GM12865 (cell line): Measurements from ENCODE around the gene COG4.

ENCODE experiments used
- DNase-seq: peaks from one replicate; pipeline ENCODE4 v3.0.0; 2010; ENCODE audit warnings: low read depth
- H3K4me3 ChIP-seq: 2 replicates; pipeline ENCODE4 v1.5.1; 2011; ENCODE audit warnings: mild to moderate bottlenecking, low read depth, low read length, control low read depth
- TF ChIP-seq, protein P1 (sequence below): IDR thresholded peaks from 2 replicates; pipeline ENCODE4 v1.5.1; 2011; ENCODE audit warnings: low read length, control low read depth, low read depth, inconsistent platforms; ENCODE audit not compliant: insufficient read depth; ENCODE audit errors: missing control alignments

Gene COG4

DNA sequence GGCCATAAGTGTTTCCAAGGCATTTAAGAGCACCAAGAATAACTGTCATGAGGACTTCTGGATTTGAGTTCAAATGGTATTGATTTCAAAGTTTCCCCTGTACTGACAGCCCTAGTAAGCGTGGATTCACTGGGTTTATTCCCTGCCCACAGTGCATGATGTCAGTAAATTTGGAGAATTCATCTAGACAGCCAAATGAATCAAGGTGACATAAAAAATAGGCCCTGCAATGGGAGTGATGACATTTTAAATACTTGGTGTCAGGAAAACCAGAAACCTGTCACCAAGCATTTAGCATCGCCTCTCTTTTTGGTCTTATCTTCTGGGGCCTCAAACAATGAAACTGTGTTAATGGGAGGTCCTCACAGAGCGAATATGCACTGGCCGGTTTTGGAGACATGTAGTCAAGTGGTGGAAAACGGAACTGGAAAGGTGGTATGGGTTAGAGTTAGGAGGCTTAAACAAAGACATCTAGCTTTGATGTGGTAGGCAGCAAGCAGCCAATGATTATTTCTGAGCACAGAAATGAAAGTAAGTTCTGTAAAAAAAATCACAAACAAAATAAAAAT, 29.1 kb downstream of the COG4 start:
- TF ChIP-seq, protein P1, sequence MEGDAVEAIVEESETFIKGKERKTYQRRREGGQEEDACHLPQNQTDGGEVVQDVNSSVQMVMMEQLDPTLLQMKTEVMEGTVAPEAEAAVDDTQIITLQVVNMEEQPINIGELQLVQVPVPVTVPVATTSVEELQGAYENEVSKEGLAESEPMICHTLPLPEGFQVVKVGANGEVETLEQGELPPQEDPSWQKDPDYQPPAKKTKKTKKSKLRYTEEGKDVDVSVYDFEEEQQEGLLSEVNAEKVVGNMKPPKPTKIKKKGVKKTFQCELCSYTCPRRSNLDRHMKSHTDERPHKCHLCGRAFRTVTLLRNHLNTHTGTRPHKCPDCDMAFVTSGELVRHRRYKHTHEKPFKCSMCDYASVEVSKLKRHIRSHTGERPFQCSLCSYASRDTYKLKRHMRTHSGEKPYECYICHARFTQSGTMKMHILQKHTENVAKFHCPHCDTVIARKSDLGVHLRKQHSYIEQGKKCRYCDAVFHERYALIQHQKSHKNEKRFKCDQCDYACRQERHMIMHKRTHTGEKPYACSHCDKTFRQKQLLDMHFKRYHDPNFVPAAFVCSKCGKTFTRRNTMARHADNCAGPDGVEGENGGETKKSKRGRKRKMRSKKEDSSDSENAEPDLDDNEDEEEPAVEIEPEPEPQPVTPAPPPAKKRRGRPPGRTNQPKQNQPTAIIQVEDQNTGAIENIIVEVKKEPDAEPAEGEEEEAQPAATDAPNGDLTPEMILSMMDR = no peak
- no peak for DNase-seq
- H3K4me3 ChIP-seq = no peak overlapping the region

DNA sequence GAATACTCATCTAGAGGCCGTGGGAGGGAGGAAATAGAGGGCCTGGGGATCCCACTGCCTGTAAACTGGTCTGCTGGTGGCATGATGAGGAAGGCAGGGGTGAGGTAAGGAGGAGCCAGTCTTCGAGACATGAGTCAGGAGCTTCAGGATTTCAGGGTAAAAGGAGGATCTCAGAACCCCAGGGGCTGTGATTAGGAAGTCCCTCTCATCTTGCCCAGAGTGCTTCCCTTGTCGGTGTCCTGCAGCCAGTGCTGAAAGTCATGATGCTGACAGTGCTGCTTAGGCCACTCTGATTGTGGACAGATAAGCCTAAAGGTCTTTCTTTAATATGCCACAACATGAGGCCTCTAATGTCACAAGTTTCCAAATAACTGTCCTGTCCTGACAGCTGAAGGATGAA, 29.6 kb downstream of the COG4 start:
- no peak overlapping the region for H3K4me3 ChIP-seq
- TF ChIP-seq, protein P1 = no peak
- DNase-seq = no peak

DNA sequence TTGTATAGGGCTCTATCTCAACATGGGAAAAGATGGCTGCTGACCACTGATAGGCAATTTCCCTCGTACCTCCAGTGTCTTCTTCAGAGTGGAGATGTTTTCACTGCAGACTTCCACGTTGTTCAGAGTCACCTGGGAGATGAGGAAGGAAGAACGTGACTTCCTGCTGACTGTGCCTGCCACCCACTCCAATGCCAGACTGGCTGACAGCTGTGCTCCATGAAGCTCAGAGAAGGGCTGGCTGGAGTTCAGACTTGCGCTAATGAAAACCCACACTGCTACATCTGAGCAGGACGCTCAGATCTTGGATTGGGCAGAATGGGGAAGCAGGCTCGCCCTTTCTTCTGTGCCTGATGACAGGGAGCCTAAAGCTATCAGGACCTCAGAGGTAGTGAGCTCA, 33.1 kb downstream of the COG4 start:
- TF ChIP-seq, protein P1 = no peak
- H3K4me3 ChIP-seq = no peak overlapping the region
- DNase-seq = no peak

DNA sequence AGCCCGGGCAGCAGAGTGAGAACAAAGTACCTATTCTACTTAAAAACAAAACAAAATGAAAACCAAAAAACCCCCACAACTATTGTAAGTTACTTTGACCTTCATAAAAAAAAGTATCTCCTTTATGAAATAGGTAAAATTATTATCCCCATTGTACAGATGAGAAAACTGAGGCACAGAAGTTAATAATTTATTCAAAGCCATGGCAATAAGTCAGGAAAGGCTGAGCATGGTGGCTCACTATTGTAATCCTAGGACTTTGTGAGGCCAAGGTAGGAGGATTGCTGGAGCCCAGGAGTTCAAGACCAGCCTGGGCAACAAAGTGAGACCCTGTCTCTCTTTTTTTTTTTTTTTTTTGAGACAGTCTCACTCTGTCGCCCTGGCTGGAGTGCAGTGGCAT, 38.5 kb downstream of the COG4 start:
- TF ChIP-seq, protein P1 = no peak
- H3K4me3 ChIP-seq = no peak overlapping the region
- DNase-seq = no peak

DNA sequence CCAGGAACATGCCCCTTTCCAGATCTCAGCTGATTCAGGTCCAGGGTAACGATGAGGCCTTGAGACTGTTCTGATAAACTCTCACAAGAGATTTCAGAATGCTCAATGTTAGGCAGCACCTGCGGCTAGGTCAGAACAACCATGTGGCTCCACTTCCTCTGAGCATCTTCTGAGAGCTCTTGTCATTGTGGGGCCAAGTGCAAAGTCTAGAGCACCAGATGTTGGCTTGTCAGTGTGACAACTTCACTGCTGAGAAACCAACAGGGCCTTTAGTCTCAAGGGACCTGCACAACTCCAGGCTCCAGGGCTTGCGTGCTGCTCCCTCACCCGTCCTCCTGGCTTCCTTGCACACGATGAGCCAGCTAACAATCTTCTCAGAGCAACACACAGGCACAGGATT, 39.9 kb downstream of the COG4 start:
- peak; percentile 85 for DNase-seq
- TF ChIP-seq, protein P1 = no peak
- H3K4me3 ChIP-seq = no peak overlapping the region

DNA sequence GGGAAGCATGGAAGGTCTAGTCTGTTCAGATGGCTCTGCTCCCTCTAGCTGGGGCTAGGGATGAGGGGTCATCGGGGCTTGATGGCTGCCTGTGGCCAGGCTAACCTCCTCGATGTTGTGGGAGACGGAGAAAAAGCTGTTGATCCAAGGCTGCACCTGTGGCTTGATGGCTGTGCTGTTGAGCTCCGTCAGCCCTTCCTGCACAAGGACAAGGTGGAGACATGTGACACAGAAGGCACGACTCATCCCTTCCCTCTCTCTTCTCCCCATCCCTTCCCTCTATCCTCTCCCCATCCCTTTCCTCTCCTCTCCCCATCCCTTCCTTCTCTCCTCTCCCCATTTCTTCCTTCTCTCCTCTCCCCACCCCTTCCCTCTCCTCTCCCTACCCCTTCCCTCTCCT, 40.7 kb downstream of the COG4 start:
- TF ChIP-seq, protein P1 = no peak
- no peak for DNase-seq
- H3K4me3 ChIP-seq = no peak overlapping the region

DNA sequence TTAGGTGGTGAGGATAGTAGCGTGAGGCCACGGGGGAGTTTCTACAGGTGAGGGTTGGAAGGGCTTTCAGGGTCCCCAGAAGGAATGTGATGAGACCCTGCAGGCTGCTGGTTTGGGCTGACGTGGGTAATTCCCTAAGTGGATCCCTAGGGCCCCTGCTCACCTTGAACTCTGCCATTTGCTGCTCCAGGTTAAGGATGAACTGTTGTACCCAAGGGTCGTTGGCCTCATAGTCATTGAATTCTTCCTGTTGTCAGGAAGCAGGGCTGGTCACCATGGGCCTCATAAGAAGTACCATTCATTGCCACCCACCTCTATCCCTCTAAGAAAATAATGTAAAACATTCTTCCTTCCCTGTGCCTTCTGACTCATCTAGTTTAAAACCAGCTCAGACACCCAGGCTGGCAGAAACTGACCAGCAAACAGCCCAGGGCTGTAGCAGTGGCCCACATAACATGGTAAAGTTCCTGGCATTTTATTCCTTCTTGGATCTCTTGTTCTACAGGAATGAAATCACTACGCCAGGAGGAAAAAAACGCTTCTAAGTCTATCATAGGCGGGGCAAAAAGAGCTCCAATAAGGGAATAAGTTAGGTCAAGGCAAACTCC, 41.3 kb downstream of the COG4 start:
- TF ChIP-seq, protein P1 = no peak
- H3K4me3 ChIP-seq = no peak overlapping the region
- no peak for DNase-seq
